GM12872 (cell line): ENCODE results near the gene TAL1.

Experiments used
- CTCF ChIP-seq: IDR thresholded peaks from 3 replicates; pipeline ENCODE4 v1.5.1; 2011; ENCODE audit warnings: low read depth, mild to moderate bottlenecking, low read length, moderate library complexity; ENCODE audit not compliant: insufficient read depth

The TAL1 gene

GRCh38 chr1:47186267-47187185 lies 45.5 kb downstream of the TAL1 start:
- no peak for TF ChIP-seq CTCF

GRCh38 chr1:47184822-47185677 lies 47.0 kb downstream of the TAL1 start:
- TF ChIP-seq CTCF = no peak

- TF ChIP-seq CTCF = no peak
These were observed 47.8 kb downstream of the TAL1 start for GRCh38 chr1:47184090-47184821.

- no peak for TF ChIP-seq CTCF
These were observed 48.5 kb downstream of the TAL1 start for GRCh38 chr1:47183308-47184089.

GRCh38 chr1:47182676-47183235 lies 49.3 kb downstream of the TAL1 start:
- TF ChIP-seq CTCF = no peak

- TF ChIP-seq CTCF = no peak
These were observed 49.9 kb downstream of the TAL1 start for GRCh38 chr1:47181955-47182675.
